Measurements from ENCODE around the gene FSIP2. TPM values are rescaled to one million over a fixed set of nuclear protein-coding genes. Genes with fewer than 3 reads are reported as not detected.
A peak's percentile ranks its signal among the peaks of the same experiment; 100 is the strongest.

FSIP2 gene
- total and polyA plus RNA-seq, 10 of the 15 experiments (the other 5 are each of a cell fraction or from before 2014, with no cell fraction given), result 0.03 to 1.3 (median 0.13) TPM

- TF ChIP-seq RB1 (IDR thresholded peaks at IDR 0.05; ENCODE audit: borderline replicate concordance), result no peak
- TF ChIP-seq REST (IDR thresholded peaks at IDR 0.05; ENCODE audit: low read depth, low read length), result no peak
- TF ChIP-seq POLR2AphosphoS5 (IDR thresholded peaks at IDR 0.05; ENCODE audit: low read length), result no peak
- no peak for TF ChIP-seq PAX5 (IDR thresholded peaks at IDR 0.05; ENCODE audit: borderline replicate concordance, low read depth, low read length)
- no peak for TF ChIP-seq CBX3 (IDR thresholded peaks at IDR 0.05; ENCODE audit: borderline replicate concordance, low read depth)
- no peak for TF ChIP-seq ZSCAN29 (IDR thresholded peaks at IDR 0.05)
- TF ChIP-seq FOXK2 (IDR thresholded peaks at IDR 0.05), result no peak
- no peak for TF ChIP-seq RAD51 (IDR thresholded peaks at IDR 0.05)
- peak; percentile 89; the same call in 1 of the 2 replicates for TF ChIP-seq DPF2 (IDR thresholded peaks at IDR 0.05)
- TF ChIP-seq BCL11A (IDR thresholded peaks at IDR 0.05; ENCODE audit: low read depth, low read length), result no peak
- TF ChIP-seq CHD1 (IDR thresholded peaks at IDR 0.05; ENCODE audit: low read depth, low read length), result no peak
- no peak for TF ChIP-seq WRNIP1 (IDR thresholded peaks at IDR 0.05; ENCODE audit: borderline replicate concordance, low read depth, low read length)
- TF ChIP-seq SIN3A (IDR thresholded peaks at IDR 0.05; ENCODE audit: low read depth, low read length), result no peak
- 0 out of 4 replicates have a peak, but pooled peaks of 1 of the 2 experiments have one; percentile 26 for TF ChIP-seq IKZF2 (IDR thresholded peaks at IDR 0.05)
- no peak for TF ChIP-seq NKRF (conservative IDR thresholded peaks at IDR 0.05)
- no peak for TF ChIP-seq MLLT1 (IDR thresholded peaks at IDR 0.05)
- TF ChIP-seq ZZZ3 (IDR thresholded peaks at IDR 0.05; ENCODE audit: control insufficient read depth, insufficient read length, low read depth), result no peak
- TF ChIP-seq BMI1 (IDR thresholded peaks at IDR 0.05; ENCODE audit: borderline replicate concordance), result peak; percentile 54; the same call in 1 of the 2 replicates
- no peak for TF ChIP-seq PRDM15 (CRISPR knock-in tag; IDR thresholded peaks at IDR 0.05)
- no peak; the same call in 1 of the 2 replicates for TF ChIP-seq ZNF217 (IDR thresholded peaks at IDR 0.05)
- TF ChIP-seq KLF5 (IDR thresholded peaks at IDR 0.05; ENCODE audit: partially characterized antibody), result no peak
Measured at GRCh38 chr2:185785851-185786473, 47.4 kb downstream of the FSIP2 start (continued).
